ENCODE results near the gene HIP1R. TPM values are rescaled to one million over a fixed set of nuclear protein-coding genes. Genes with fewer than 3 reads are reported as not detected.
"Not testable (repeated sequence)": the region's sequence is repeated elsewhere in the genome, so short reads cannot be mapped to it uniquely, and the experiment has no call there.

The HIP1R gene
- total RNA-seq, 6 donors from 2014 or later = 34.2 to 137 (median 46.9) TPM

DNA sequence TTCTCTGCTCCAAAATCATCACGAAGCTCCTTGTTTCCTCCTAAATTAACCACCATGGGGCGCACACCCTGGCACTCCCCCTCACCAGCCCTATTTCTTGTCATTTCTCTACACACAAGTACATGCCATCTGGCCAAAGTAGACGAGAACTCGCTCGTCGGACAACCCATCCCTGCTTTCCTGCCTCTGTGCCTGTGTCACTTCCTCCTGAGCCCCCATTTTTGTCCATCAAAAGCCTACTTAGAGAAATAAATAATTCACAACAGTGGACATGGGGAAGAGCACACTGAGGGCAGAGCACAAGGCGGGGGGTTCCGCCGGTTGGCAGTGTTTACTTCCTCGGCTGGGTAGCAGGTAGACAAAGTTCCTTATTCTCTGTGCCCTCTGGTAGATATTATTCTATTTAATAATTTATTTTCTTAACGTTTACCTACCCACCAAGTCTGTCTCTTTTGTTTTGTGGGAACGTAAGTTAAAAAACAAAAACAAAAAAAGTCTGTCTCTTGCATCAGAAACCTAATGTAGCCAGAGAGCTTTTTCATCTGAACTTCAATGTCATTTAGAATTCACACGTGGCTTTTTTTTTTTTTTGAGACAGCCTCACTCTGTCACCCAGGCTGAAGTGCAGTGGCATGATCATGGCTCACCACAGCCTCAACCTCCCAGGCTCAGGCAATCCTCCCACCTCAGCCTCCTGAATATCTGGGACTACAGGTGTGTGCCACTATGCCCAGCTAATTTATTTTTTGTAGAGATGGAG, 54.7 kb downstream of the HIP1R start:
- Histone ChIP-seq H3K27ac (peak overlapping the region; percentile 94 to 98 (median 96)), H3K36me3 (no peaks in the 10 kb centered on the region), H3K27me3 (no peaks in the 10 kb centered on the region), H3K9me3 (no peaks in the 10 kb centered on the region), H3K4me1 (peaks cover 80 to 95% (median 83%) of the 10 kb centered on the region in 4 donors), H3K4me3 (no peak overlapping the region)
- DNase-seq = no peak
- 53 to 60% methylated on average over 13 of the region's 13 CpGs for WGBS, 2 donors
- TF ChIP-seq POLR2A (IDR thresholded peaks at IDR 0.05) = no peak
- no peak for TF ChIP-seq POLR2AphosphoS5 (IDR thresholded peaks at IDR 0.05)
- no peak for TF ChIP-seq CTCF (IDR thresholded peaks at IDR 0.05)
- no peak for TF ChIP-seq EP300 (IDR thresholded peaks at IDR 0.05)
- no peak for ATAC-seq (ENCODE audit: low FRiP score in 2 of 2)

DNA sequence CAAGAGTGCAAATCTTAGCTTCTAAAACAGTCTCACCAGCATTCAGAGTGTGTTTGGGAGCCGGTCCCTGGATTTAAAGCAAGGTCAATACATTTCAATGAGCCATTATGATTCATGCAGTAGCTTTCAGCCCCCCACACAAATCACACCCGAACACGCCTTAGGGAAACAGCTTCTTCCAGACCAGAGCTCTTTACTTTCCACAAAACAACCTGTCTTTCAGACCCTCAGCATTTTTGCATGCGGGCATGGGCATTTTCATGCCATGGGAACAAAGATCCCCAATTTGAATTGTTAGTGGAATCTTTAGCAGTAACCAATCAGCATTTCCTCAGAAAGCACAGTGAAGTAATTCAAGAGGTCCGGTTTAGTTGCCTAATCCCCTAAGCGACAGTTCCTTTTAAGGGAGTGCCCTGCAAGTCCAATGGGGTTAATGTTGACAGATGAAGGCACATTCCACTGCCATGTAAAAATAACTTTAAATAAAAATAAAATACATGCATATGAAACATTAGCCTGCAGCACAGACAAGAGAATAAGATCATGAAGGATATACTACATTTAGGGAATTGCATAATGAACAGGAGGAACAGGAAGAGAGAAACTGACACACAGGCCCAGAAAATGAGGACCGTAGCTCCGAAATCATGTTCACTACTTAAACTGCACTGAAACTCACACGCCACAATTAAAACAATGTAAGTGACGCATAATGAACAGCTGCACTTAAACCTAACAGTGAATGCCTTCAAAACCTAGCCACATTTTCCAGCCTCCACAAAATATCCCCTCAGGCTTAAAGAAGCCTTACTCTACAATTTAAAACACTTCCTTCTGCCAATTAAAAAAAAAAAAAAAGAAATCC, 56.6 kb downstream of the HIP1R start:
- Histone ChIP-seq H3K4me1 (peaks cover 72 to 83% (median 76%) of the 10 kb centered on the region in 4 donors), H3K36me3 (no peaks in the 10 kb centered on the region), H3K27ac (peak overlapping the region; percentile 95 to 98 (median 98)), H3K9me3 (no peaks in the 10 kb centered on the region), H3K4me3 (peak overlapping the region in 2 of 4 donors; percentile 9 to 10), H3K27me3 (no peaks in the 10 kb centered on the region)
- no peak for ATAC-seq (ENCODE audit: low FRiP score in 2 of 2)
- DNase-seq = no peak
- 32 to 41% methylated on average over 10 of the region's 10 CpGs for WGBS, 2 donors
- TF ChIP-seq POLR2A (IDR thresholded peaks at IDR 0.05) (no peak), CTCF (IDR thresholded peaks at IDR 0.05) (no peak)

DNA sequence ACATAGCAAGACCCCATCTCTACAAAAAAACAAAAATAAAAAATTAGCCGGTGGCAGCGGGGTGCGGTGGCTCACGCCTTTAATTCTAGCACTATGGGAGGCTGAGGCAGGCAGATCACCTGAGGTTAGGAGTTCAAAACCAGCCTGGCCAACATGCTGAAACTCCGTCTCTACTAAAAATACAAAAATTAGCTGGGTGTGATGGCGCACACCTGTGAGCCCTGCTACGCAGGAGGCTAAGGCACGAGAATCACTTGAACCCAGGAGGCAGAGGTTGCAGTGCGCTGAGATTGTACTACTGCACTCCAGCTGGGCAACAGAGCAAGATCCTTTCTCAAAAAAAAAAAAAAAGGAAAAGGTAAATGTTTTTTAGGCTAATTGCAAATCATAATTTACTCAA, 57.5 kb downstream of the HIP1R start:
- WGBS, 2 donors = 92% methylated on average over 9 of the region's 9 CpGs
- H3K27me3 ChIP-seq; DNase-seq; H3K36me3 ChIP-seq; H3K9me3 ChIP-seq; ATAC-seq (ENCODE audit: low FRiP score in 2 of 2): not testable (repeated sequence)
- H3K4me3 ChIP-seq = peak overlapping the region in 1 of 4 donors; percentile 10
- H3K27ac ChIP-seq = peak overlapping the region; percentile 95 to 98 (median 98)
- H3K4me1 ChIP-seq = peaks cover 64 to 74% (median 68%) of the 10 kb centered on the region in 4 donors

DNA sequence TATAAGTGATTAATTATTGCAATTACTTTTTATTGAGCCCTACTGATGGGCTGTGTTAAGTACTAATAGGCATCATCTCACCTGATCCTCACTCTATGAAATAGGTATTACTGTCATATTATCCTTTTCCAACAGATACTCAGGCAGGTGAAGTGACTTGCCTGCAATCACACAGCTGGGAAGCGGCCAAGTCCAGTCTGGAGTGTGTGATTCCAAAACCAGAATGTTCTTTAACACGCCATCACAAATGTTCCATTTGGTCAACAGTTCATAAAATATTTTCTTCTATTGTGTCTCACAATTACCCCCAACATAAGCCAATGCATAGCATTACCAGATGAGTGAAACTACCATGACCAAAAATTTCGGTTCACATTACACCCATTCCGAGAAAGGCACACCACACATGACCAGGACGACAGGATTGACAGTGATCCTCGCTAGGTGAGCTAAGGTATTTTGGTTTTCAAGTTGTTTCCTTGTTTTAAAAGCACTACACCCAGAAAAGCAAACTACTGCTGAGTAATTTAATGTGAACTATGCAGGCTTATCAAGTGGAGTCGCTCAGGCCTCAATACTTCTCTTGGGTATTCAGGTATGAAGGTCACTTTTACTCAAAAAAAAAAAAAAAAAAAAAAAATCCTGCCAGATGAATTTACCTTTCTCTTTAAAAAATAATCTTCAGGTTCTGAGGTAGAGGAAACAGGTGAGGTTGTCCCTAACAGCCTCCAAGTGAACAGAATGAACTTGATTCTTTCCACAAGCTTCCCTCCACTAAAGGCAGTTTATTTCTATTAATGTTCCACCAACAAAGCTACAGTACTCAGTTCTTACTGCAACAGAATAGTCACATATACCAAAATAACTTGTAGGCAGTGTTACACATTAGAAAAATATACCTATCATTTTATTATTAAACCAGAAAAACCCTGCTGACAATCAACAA, 58.2 kb downstream of the HIP1R start:
- ATAC-seq (ENCODE audit: low FRiP score in 2 of 2) (peak in 1 of 2 donors; percentile 21), DNase-seq (peak in 1 of 2 donors; percentile 57)
- Histone ChIP-seq H3K27me3 (no peaks in the 10 kb centered on the region), H3K9me3 (no peaks in the 10 kb centered on the region), H3K4me3 (peak overlapping the region in 3 of 4 donors; percentile 68 to 92 (median 86)), H3K27ac (peak overlapping the region; percentile 95 to 98 (median 98)), H3K4me1 (peaks cover 59 to 72% (median 66%) of the 10 kb centered on the region in 4 donors), H3K36me3 (no peaks in the 10 kb centered on the region)
- WGBS, 2 donors = 67 to 83% methylated on average over 7 of the region's 7 CpGs
- TF ChIP-seq EP300 (IDR thresholded peaks at IDR 0.05) = peak in 1 of 4 donors; percentile 37
- peak in 1 of 2 donors; percentile 41 for TF ChIP-seq POLR2AphosphoS5 (IDR thresholded peaks at IDR 0.05)
- no peak for TF ChIP-seq POLR2A (IDR thresholded peaks at IDR 0.05)
- no peak for TF ChIP-seq CTCF (IDR thresholded peaks at IDR 0.05)

All from upper lobe of left lung (tissue), 6 donors.